Smooth muscle cell of the brain vasculature (primary cell): ENCODE results near the gene FOXO6.

Experiments used
- DNase-seq: peaks from one replicate; pipeline ENCODE4 v3.0.0-alpha.2; 2012; ENCODE audit warnings: low read depth, low spot score

FOXO6 gene

DNA sequence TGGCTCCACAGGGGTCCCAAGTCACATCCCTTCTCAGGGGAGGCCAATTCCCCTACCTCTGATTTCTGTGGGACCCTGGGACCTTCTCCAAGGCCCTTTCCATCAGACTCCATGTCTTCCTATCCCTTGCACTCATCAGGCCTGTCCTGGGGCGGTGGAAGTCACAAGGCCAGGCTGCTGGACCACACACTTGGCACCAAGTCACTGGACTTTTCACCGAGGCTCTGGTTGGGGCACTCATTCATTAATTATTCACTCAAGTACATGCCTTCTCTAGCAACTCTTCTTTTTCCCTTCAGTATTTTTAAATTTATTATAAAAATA, 11.2 kb upstream of the FOXO6 start:
- DNase-seq: no peak

GRCh38 chr1:41351262-41352151, 9.7 kb upstream of the FOXO6 start:
- DNase-seq: no peak

- DNase-seq: no peak
These were observed 7.5 kb upstream of the FOXO6 start for GRCh38 chr1:41353744-41354143.

DNA sequence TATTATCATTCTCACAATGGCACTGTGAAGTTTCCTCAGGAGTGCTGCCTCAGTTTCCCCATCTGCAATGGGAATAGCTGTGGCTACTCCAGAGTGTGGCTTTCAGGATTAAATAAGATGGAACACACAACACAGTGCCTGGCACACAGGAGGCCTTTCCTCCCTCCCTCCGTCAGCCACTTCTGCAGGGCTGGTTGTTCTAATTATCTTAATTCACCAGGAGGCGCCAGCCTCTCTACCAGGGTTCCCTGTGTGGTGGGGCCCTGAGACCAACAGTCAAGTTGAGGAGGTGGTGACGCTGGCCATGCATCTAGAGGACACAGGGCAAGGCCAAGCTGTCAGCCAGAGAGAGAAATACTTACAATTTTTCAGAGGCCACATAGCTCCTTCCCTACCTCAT, 6.3 kb upstream of the FOXO6 start:
- no peak for DNase-seq

GRCh38 chr1:41355356-41355755, 5.9 kb upstream of the FOXO6 start:
- DNase-seq: no peak

DNA sequence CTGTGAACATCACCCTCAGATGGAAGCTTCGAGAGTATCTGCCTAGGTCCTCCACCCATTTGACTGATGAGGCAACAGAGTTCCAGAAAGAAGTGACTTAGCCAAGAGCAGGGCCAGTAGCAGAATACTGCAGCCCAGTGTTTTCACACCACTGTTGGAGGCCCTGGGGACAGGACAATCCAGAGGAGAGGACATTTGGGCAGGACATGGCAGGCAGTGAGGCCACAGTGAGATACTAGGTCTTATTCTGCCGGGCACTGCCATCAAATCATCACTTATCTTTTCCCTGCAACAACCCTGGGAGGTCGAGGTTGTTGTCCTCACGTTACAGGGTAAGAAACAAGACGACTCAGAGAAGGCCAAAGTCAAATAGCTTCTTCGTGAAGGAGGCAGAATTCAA, 5.5 kb upstream of the FOXO6 start:
- DNase-seq: no peak

GRCh38 chr1:41356752-41357151, 4.5 kb upstream of the FOXO6 start:
- no peak for DNase-seq

- no peak for DNase-seq
These were observed 3.7 kb upstream of the FOXO6 start for GRCh38 chr1:41357451-41358101.

- no peak for DNase-seq
These were observed 2.9 kb upstream of the FOXO6 start for GRCh38 chr1:41358131-41359021.

- DNase-seq: no peak
These were observed 1.8 kb upstream of the FOXO6 start for GRCh38 chr1:41359211-41360073.

DNA sequence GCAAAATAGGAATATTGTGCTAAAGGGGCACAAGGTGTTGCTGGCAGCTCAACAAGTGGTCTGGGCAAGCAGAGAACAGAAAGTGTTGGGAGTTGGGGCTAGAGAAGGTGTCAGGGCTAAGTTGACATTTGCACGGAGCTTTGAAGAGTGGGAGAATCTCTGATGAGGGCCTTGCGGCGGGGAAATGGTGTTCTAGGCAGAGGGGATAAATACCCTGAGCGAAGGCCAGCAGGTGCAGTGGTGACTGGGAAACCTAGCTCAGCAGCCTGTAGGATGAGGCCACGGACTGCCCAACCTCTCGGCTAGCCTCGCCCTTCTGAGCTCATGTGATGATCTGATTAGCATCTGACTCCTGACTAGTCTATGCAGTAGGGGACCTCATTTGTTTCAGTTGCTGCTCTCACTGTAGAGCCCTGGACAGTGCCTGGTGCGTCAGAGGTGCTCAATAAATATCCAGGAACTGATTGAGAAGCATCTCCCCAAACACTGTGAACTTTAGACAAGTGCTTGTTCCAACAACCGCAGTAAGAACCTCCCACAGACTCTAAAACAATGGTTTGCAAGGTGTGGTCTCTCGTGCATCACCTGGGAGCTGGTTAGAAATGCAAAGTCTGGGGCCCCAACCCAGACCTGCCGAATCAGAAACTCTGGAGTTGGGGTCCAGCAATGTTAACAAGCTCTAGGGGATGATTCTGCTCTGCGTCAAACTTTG, 1.0 kb upstream of the FOXO6 start:
- DNase-seq: no peak

- DNase-seq: no peak
These were observed 492 bp downstream of the FOXO6 start for GRCh38 chr1:41361495-41362356.

GRCh38 chr1:41362357-41362721, 1.1 kb downstream of the FOXO6 start:
- DNase-seq: no peak

- DNase-seq: no peak
These were observed 1.7 kb downstream of the FOXO6 start for GRCh38 chr1:41362749-41363590.

DNA sequence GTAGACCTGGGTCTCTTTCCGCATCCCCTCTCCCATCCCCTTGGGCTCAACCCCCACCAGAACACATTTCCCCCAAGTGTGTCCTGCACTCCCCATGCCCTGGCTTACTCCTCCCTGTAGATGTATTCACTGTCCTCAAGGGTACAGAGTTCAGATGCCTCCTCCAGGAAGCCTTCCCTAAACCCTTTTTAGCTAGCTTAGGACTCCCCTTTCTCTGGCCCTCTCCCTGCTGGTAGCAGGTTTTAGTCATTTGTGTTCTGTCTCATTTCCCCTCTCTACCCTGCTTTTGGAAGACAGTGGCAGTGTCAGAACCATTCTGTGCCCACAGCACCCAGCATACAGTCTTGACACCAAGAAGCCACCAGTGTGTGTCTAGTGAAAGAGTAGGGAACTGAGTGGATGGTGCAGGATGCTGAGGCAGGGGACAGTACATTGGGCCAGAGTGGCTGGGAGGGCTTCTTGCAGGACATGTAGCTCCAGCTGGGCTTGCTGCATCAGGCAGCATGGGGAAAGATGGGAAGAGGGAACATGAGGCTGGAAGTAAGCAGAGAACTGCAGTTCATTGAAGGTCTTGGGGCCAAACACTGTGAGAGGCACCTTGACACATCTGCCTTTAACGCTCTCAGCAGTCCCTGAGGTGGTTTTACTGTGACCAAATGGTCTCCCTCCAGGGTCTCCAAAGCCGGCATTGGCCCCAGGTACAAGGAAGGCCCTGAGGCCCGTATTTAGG, 2.5 kb downstream of the FOXO6 start:
- no peak for DNase-seq

DNA sequence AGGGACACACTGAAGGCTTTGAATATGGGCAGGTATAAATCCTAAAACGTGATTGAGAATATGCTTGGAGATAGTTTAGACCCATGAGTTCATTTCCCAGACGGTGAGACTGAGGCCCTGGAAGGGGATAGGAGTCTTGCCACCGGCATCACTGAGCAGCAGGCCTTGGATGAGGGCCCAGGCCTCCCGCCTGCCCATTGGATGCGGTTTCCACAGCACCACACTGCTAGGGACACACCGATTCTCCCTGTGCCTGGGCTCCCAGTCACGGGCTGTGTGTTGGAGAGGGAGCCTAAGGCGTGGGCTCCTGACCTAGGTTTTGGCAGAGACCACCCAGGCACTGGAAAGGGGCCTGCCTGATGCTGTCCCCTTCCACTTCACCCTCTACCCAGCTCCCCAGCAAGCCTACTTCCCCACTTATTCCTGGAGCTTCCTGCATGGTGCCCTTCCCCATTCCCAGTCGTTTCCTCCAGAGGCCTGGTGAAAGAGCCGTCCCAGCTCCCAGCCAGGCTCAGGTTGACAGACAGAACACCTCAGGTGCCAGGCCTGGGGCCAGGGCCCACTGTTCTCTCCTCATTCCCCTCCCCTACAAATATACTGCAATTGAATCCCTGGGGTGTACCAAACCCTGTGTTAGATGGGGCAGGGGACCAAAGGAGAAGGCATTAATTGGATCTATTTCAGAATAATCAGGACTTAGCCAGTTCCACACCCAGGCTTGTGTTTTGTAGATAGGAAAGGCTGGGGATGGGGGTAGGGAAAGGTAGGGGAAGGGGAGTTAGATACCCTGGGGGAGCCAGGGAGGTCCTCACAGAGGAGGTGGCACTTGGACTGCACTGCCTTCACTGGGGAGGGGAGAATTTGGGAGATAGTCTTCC, 3.4 kb downstream of the FOXO6 start:
- no peak for DNase-seq

GRCh38 chr1:41365320-41365633, 4.0 kb downstream of the FOXO6 start:
- no peak for DNase-seq
